CD4-positive, alpha-beta T cell treated with Interferon gamma for 1 hour (primary cell): Measurements from ENCODE around the gene CSMD2.

Source experiments
- DNase-seq: peaks from one replicate; pipeline ENCODE4 v3.0.0-alpha.2; 2020

The CSMD2 gene

GRCh38 chr1:33792216-33792615 is 372.8 kb downstream of the CSMD2 start:
- DNase-seq, result no peak

GRCh38 chr1:33791251-33791650 is 373.8 kb downstream of the CSMD2 start:
- no peak for DNase-seq

GRCh38 chr1:33790577-33790976 is 374.5 kb downstream of the CSMD2 start:
- DNase-seq, result no peak

GRCh38 chr1:33784876-33785275 is 380.2 kb downstream of the CSMD2 start:
- DNase-seq, result no peak

- no peak for DNase-seq
Measured at GRCh38 chr1:33782776-33783175, 382.3 kb downstream of the CSMD2 start.

GRCh38 chr1:33781652-33782051 is 383.4 kb downstream of the CSMD2 start:
- DNase-seq, result no peak

GRCh38 chr1:33777337-33777736 is 387.7 kb downstream of the CSMD2 start:
- DNase-seq, result no peak

GRCh38 chr1:33768821-33769220 is 396.2 kb downstream of the CSMD2 start:
- DNase-seq, result no peak

GRCh38 chr1:33768106-33768505 is 396.9 kb downstream of the CSMD2 start:
- no peak for DNase-seq

GRCh38 chr1:33764149-33764548 is 400.9 kb downstream of the CSMD2 start:
- no peak for DNase-seq

GRCh38 chr1:33763406-33763805 is 401.6 kb downstream of the CSMD2 start:
- DNase-seq, result no peak

GRCh38 chr1:33762962-33763361 is 402.1 kb downstream of the CSMD2 start:
- DNase-seq, result no peak

- DNase-seq, result no peak
Measured at GRCh38 chr1:33762109-33762830, 402.8 kb downstream of the CSMD2 start.

- no peak for DNase-seq
Measured at GRCh38 chr1:33758698-33759097, 406.3 kb downstream of the CSMD2 start.

GRCh38 chr1:33753087-33753856 is 411.8 kb downstream of the CSMD2 start:
- no peak for DNase-seq

- no peak for DNase-seq
Measured at GRCh38 chr1:33745942-33746341, 419.1 kb downstream of the CSMD2 start.

- no peak for DNase-seq
Measured at GRCh38 chr1:33743221-33743998, 421.6 kb downstream of the CSMD2 start.

GRCh38 chr1:33742663-33743062 is 422.4 kb downstream of the CSMD2 start:
- no peak for DNase-seq

- no peak for DNase-seq
Measured at GRCh38 chr1:33741749-33742148, 423.3 kb downstream of the CSMD2 start.

GRCh38 chr1:33740040-33740744 is 424.8 kb downstream of the CSMD2 start:
- no peak for DNase-seq

GRCh38 chr1:33738976-33739375 is 426.1 kb downstream of the CSMD2 start:
- DNase-seq, result no peak

GRCh38 chr1:33738536-33738935 is 426.5 kb downstream of the CSMD2 start:
- no peak for DNase-seq

- DNase-seq, result no peak
Measured at GRCh38 chr1:33736496-33736895, 428.5 kb downstream of the CSMD2 start.
